CD4-positive, alpha-beta T cell treated with Interleukin-4 for 1 hour (primary cell): ENCODE results near the gene MYLK.

ENCODE experiments used
- DNase-seq, 2 donors: peaks; one replicate each; pipeline ENCODE4 v3.0.0-alpha.2; 2020 to 2022

The MYLK gene

DNA sequence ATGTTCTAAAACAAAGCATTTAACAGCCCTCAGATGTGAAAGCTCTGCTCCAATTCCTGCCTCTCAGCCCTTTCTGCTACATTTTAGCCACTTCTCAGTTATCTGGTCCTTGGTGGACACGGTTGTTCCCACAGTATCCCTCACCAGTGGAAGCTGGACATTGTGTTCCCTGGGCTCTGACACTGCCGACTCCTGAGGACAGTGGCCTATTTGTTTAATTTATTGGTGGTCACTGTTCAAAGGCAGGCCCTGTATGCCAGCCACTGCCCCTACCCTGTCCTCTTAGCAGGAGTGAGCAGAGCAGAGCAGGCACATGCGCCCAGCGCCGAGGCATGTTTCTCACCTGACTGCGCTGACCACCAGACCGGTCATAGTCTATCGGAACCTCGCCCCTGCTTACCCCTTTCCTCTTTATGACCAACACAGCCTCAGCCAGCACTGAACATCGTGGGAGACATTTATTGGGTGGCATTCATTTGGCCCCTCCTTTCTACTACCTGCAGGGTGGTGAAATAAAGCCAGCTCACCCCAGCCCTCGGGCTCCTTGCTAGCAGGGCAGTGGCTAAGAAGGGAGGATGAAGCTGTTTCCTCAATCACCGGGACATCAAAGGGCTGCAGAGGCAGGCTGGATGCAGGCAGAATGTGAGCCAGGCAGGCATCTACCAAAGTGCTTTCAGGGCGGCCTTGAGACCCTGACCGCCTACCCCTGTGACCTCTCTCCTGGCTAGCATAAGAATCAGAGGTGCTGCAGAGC lies 245.0 kb downstream of the MYLK start:
- DNase-seq, result no peak

DNA sequence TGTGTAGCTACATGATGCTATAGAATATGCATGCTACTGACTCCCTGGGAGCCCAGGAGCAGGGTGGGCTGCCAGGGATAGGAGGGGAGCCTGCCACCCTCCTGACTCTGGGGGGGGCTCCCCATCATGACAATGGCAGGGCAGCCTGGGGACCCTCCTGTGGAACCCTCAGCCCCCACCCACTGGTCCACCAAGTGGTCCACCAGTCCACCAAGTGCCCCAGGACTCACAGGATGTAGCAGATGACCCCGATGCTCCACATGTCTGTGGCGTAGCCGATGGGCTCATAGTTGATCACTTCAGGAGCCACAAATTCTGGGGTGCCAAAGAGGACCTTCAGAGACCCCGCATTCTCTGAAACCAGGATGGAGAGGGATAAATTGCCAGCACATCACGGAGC lies 246.3 kb downstream of the MYLK start:
- no peak for DNase-seq

DNA sequence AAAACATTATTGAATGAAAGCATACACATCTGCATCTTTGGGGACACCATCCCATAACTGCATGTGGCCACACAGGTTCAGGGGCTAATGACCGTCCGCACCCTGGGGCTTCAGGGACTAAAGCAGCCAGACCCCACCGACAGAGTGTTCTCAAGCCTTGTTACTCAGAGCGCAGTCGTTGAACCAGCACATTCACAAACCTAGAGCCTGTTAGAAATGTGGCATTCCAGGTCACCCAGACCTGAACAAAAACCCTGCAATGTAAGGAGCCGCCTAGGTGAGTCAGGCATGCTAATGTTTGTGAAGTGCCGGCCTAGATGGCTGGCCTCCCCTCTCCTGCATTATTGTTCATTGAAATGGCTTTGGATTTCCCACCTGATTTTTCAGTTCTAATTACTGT lies 247.0 kb downstream of the MYLK start:
- no peak for DNase-seq

- DNase-seq, result no peak
These were observed 247.7 kb downstream of the MYLK start for GRCh38 chr3:123636431-123636841.

DNA sequence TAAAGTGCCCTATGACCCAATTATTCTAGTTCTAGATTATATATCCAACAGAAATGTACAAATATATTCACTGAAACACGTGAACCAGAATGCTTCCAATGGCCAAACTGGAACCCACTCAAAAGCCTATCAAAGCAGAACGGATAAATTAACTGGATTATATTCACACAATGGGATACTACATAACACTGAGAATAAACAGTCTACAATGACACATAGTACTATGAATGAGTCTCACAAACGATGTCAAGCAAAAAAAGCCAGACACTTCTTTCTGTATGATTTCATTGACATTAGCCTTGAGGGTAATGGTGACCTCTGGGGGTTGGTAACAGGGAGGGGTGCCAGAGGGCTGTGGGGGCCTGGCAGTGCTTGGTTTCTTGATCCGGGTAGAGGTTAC lies 248.4 kb downstream of the MYLK start:
- no peak for DNase-seq

GRCh38 chr3:123635217-123635616 lies 248.9 kb downstream of the MYLK start:
- no peak for DNase-seq

DNA sequence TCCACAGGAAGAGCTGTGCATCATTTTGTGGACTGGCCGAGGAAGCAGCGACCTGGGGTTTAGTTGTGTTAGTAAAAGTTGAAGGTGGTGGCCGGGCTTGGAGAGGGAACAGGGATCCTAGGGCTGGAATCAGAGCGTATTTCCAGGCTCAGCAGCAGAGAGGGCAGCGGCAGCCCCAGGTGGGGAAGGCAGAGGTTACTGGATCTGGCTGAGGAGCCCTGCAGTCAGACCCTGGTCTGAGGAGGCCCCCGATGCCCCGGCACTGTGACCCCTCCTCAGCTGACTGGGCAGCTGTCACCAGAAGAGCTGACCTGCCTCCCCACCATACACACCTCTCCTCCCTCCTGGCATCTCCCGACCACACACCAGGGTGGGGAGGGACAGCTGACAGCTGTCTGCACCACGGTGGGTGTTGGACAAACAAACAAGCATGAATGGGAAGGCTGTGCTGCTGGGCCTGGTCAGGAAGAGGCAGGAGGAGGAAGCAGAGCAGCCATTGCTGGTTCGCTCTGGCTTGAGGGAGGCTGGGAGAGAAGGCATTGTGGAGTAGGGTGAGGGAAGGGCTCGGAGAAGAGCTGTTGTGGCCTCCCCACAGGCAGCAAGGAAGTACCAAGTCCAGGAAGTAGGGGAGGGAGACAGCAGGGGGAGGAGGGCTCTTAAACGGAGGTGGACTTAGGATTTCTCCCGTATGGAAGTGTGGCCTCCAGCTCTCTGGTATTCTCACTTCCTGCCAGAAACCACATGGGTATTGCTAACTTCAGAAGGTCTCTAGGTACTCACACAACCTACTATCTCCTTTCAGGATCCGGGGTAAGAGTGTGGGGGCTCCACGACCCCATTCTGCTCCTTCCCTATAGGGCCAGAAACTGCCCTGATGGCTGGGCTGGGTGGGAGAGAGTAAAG lies 249.7 kb downstream of the MYLK start:
- DNase-seq, result no peak

GRCh38 chr3:123633530-123633929 lies 250.6 kb downstream of the MYLK start:
- DNase-seq, result no peak

DNA sequence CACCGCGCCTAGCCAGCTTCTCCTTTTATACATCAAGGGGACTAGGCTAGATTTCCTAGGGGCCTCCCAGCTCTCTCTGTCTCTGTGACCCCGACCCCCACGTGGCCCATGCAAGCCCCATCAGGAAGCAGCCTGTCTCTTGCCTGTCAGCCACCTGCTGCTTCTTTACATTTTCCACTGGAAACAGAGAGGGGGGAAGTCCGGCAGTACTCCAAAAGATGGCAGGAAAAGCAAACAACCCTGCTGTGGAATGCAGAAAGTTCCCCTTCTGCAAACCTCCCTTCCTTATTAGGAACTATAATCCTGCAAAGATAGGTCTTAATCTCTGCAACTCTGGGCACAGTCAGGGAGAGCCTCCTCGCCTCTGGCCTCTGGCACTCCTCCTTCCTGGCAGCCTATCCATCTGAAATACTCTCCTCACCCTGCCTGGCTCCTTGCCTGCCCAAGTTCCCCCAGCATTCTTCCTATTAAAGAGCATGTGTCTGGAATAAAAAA lies 251.9 kb downstream of the MYLK start:
- no peak for DNase-seq

GRCh38 chr3:123629747-123630047 lies 254.4 kb downstream of the MYLK start:
- no peak for DNase-seq

DNA sequence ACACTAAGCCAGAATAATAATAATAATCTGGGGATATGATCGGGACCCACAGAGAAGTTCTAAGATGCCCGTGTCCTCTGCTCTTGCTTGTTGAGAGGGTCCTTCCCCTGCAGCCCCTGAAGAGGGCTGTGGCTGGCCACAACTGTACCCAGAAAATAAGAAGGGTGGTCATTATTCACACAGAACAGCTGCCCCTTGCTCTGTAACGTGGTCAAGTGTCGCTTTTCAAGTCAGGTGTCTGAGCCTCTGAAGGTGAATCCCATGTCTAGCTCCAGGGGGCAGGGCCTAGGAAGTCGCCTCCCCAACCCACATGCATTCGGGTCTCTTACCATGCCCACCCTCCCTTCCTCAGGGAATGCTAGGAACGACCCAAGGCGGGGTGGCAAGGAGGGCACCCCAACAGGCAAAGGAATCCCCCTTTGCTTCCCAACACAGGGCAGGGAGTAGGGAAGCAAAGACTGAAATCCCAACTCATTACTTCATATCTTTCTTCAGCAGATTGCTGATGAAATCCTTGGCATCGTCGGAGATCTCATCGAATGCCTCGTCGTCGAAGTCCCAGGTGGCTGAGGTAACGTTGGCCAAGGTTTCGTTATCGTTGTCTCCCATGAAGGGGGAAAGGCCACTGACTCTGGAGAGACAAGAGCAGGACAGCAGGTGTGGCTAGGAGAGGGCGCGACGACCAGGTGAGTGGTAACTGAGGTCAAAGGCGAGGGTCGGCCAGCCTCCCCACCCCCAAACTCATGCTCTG lies 255.0 kb downstream of the MYLK start:
- no peak for DNase-seq

GRCh38 chr3:123627673-123628670 lies 256.2 kb downstream of the MYLK start:
- DNase-seq, result no peak

- DNase-seq, result no peak
These were observed 257.3 kb downstream of the MYLK start for GRCh38 chr3:123626881-123627280.

GRCh38 chr3:123624302-123624701 lies 259.8 kb downstream of the MYLK start:
- no peak for DNase-seq

DNA sequence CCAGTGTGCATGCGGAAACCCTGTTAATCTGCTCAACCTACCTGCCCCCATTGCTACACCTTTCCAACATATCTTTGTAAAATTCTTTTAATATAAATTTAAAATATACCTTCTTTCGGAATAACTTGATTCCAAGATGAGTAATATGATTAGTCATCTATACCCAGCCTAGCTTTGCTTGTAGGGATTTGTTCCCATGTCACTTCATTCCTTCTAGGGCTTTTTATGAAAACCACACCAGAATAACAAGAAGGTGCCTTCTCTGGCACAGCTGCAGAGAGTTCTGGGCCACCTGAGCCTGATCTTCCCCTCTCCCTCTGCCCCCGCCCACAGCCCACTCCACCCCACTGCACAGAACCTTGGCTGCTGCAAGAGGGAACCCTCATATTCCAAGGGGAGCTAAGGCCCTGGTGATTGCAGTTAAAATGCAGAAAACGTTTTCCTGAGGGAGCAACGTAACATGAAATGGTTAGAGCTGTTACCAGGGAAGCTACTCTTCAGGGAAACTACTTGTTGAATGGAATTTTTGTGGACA lies 260.7 kb downstream of the MYLK start:
- no peak for DNase-seq

- no peak for DNase-seq
These were observed 261.4 kb downstream of the MYLK start for GRCh38 chr3:123622766-123623165.

GRCh38 chr3:123621850-123622189 lies 262.3 kb downstream of the MYLK start:
- no peak for DNase-seq

- no peak for DNase-seq
These were observed 262.8 kb downstream of the MYLK start for GRCh38 chr3:123621186-123621849.

DNA sequence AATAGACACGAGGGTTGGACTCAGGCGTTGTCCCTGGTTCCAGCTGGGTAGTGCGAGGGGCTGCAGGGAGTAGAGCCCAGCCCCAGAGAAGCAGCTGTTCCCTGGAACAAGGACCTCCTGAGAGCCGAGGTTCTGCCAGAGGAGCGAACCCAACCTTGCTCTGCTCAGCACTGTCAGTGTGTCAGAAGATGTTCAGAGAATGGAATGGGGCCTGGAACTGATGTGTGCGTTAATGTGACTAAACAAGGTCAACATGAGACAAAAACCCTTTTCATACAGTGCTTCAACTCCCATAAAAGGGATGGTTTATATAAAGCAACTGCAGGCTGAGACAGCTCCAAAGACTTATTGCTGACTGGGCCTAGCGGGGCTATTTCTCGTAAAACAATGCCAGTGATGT lies 263.8 kb downstream of the MYLK start:
- DNase-seq, result no peak

- peak; percentile 20 to 67 for DNase-seq
These were observed 265.2 kb downstream of the MYLK start for GRCh38 chr3:123618768-123619484.
